HS-5 (cell line): ENCODE data around the gene DPH7.
"Not testable (repeated sequence)": the region's sequence is repeated elsewhere in the genome, so short reads cannot be mapped to it uniquely, and the experiment has no call there.

Source experiments
- DNase-seq: peaks from one replicate; pipeline ENCODE4 v3.0.0-alpha.2; 2012; ENCODE audit warnings: low read depth

Gene DPH7

GRCh38 chr9:137580209-137580953, 1.7 kb upstream of the DPH7 start:
- DNase-seq, result no peak

- DNase-seq, result no peak
Measured at GRCh38 chr9:137579259-137579604, 507 bp upstream of the DPH7 start.

DNA sequence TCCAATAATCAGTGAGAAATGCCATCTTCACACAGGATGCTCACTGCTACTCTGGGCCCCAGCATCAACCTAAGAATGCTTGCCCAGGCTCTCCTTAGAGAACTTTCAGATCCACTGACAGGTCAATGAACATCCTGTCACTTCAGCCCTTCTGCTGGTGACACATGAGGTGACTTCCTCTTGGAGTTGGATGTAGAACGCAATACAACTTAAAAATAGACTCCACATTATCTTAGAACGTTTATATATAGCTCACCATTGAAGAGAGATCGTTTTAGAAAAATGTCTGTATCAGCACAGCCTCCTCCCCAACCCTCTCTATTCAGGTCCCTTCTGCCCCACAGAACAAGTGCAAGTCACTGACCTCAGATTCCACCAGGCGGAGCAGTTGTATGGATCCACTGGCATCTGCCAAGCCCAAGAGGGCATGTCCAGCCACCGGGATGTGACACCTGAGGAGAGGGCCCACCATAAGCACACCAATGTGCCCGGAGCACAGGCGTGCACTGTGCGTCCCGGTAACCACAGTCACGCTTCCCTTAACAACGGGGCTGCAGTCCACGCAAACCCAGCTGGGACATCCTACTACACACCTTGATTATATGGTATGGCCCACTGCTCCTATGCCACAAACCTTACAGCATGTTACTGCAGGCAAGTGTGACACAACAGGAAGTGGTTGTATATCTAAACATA, 2.9 kb downstream of the DPH7 start:
- DNase-seq, result no peak

DNA sequence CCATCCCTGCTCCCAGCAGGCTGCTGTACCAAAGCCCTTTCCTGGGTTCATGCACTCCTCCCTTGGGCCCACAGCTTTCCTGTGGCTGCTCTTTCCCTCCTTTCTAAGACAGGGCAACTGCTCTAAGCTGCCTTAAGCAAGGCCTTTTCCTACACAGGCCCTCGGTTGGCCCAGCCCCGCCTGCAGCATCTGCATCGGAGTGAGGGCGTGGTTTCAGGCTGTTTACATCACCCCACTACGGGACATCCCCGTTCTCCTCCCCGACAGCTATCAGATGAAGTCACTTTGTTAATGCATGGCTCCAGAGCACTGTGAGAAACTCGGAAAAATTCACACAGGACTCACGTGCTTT, 3.4 kb downstream of the DPH7 start:
- no peak for DNase-seq

GRCh38 chr9:137574192-137574591, 4.5 kb downstream of the DPH7 start:
- no peak for DNase-seq

DNA sequence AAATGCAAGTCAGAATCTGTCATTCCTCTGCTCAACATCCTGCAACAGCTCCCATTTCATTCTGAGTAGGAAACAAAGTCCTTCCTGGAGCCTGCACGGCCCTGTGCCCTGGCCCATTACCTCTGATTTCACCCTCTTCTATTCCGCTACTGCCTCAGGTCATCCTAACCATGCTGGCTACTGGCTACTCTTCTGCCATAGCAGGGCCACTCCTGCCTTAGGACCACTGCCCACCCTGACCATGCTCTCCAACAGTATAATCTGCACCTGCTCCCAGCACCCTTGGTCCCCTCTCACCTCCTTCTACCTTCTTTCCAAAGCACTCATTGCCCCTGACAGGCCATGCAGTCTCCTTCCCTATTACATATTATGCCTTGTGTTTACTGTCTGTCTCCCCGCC, 8.2 kb downstream of the DPH7 start:
- no peak for DNase-seq

- DNase-seq, result no peak
Measured at GRCh38 chr9:137569609-137570203, 9.0 kb downstream of the DPH7 start.

DNA sequence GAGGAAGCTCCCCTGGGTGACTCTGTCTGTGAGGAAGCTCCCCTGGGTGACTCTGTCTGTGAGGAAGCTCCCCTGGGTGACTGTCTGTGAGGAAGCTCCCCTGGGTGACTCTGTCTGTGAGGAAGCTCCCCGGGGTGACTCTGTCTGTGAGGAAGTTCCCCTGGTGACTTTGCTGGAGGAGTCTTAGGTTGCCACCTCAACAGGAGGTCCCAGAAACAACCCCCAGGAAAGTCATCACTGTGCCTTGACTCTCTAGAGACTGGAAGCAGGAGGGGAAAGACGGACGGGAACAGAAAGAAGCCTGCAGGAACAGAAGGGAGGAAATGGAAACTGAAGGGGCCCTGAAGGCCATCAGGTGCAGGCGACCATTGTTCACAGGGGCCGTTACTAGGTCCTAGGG, 10.3 kb downstream of the DPH7 start:
- not testable (repeated sequence) for DNase-seq

GRCh38 chr9:137564817-137565411, 13.8 kb downstream of the DPH7 start:
- no peak for DNase-seq

- no peak for DNase-seq
Measured at GRCh38 chr9:137564134-137564533, 14.6 kb downstream of the DPH7 start.

DNA sequence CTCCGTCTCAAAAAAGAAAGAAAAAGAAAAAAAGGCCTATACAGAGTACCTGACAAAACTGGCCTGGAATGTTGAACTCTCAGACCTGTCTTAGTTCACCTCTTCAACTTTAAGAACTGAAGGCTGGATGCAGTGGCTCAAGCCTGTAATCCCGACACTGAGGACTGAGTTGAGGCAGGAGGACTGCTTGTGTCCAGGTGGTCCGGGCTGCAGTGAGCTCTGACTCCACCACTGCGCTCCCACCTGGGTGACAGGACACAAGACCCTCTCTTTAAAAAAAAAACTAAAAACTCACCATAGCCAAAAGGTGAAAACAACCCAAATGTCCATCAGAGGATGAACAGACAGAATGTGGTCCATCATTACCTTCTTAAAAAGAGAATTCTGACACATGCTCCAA, 20.6 kb downstream of the DPH7 start:
- DNase-seq, result no peak

DNA sequence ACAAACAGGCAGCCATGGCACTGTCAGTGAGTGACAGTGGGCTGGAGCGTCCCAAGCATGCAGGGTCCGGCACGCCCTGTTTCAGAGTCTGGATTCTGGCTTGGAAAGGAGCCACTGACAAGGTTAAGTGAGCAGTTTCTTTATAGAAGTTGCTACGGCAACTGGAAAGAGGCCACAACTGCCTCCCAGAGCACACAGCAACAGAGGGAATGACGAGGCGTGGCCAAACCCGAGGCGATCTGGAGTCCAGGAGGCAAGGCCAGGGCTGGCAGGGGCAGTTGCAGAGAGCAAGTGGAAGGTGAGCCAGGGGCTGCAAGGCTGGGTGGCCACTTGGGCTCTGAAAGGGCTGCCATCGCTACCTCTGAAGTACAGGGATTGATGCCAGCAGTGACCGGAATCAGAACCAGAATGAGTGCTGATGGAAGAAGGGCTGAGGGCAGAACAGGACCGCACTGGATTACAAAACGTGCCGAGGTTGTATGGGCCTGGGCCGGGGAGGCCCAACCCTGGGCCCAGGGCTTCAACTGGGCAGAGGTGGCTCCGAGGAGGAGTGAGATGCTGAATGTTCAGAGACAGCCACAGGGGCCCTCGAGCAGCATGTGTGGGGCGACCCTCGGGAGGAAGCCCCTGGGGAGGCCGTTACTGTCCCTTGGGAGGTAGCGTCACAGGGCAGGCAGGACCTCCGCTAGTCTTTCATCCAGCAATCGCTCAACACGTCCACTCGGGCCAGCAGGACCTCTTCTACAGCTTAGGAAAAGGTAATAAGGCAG, 22.5 kb downstream of the DPH7 start:
- no peak for DNase-seq

- no peak for DNase-seq
Measured at GRCh38 chr9:137555179-137555578, 23.5 kb downstream of the DPH7 start.

- no peak for DNase-seq
Measured at GRCh38 chr9:137554349-137554748, 24.4 kb downstream of the DPH7 start.

DNA sequence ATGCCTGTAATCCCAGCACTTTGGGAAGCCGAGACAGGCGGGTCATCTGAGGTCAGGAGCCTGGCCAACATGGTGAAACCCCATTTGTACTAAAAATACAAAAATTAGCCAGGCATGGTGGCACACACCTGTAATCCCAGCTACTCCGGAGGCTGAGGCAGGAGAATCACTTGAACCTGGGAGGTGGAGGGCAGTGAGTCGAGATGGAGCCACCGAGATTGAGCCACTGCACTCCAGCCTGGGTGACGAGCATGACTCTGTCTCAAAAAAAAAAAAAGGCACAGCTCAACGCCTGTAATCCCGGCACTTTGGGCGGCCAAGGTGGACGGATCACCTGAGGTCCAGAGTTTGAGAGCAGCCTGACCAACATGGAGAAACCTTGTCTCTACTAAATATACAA, 25.1 kb downstream of the DPH7 start:
- DNase-seq, result not testable (repeated sequence)

DNA sequence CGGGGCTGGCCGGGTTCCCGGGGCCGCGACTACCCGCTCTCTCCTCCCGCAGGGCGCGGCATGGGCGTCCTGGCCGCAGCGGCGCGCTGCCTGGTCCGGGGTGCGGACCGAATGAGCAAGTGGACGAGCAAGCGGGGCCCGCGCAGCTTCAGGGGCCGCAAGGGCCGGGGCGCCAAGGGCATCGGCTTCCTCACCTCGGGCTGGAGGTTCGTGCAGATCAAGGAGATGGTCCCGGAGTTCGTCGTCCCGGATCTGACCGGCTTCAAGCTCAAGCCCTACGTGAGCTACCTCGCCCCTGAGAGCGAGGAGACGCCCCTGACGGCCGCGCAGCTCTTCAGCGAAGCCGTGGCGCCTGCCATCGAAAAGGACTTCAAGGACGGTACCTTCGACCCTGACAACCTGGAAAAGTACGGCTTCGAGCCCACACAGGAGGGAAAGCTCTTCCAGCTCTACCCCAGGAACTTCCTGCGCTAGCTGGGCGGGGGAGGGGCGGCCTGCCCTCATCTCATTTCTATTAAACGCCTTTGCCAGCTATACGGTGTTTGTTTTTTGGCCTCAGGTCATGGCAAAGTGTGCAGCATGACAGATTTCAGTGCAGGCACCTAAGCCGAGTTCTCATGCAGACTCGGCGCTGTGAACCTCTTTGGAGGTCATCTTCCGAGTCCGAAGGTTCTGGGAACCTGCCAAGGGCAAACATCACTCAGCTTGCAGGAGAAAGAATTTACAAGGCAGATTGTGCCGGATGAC, 26.5 kb downstream of the DPH7 start:
- DNase-seq, result no peak

DNA sequence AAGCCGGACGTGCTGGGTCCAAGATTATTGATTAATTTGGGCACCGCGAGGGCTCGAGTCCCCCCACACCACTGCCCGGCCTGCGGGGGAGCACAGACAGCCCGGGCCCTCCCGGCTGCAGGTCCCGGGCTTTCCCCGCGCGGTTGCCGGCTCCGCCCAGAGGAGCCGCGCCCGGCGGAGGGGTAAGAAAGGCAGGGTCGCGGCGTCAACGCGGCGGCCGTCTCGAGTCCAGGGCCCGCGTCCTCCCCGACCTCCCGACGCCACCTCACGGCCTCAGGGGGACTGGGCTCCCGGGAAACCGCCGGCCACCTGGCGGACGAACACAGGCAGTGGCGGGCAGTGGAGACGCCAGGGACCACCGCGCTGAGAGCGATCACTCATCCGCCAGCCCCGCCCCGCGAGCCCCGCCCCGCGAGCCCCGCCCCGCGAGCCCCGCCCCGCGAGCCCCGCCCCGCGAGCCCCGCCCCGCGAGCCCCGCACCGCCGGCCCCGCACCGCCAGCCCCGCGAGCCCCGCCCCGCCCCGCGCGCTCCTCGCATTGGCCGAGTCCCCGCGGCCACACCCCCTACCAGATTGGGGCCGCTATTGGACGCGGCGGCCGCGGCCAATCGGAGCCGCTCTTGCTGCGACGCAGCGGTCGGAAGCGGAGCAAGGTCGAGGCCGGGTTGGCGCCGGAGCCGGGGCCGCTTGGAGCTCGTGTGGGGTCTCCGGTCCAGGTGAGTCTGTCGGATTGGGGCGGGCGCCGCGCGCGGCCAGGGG, 27.3 kb downstream of the DPH7 start, which contains the start of gene MRPL41:
Gene MRPL41, plus strand, starts transcription at position 616 of the 758 bp plus-strand sequence. CDS start 203 bp downstream, outside the sequence.
- DNase-seq, result peak; percentile 37

DNA sequence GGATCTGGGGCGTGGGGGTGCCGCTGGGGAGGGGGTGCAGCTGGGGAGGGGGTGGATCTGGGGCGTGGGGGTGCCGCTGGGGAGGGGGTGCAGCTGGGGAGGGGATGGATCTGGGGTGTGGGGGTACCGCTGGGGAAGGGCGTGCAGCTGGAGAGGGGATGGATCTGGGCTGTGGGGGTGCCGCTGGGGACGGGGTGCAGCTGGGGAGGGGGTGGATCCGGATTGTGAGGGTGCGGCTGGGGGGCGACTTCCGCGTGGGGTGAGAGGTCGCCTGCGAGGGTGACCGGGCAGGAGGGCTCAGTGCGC, 27.8 kb downstream of the DPH7 start:
- not testable (repeated sequence) for DNase-seq

DNA sequence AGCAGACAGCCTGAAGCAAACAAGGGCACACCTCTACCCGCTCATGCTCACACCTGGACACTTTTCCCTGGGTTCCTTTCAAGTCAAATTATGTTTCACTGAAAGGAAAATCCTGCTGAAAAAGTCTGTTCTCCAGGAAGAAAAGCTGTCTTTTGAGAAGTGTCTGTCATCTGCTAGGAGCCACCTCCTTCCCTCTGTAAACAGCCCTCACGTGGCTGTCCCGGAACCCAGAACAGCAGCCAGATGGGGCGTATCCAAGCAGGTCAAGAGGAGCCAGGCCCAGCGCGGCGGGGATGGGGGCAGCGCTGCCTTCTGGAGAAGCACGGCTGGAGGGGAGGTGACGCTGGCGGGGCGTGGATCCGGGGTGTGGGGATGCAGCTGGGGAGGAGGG, 28.5 kb downstream of the DPH7 start, which contains the start of gene PNPLA7:
Gene PNPLA7, minus strand, starts transcription at position 172 of the 391 bp plus-strand sequence. CDS start 205 bp downstream, outside the sequence.
- DNase-seq, result no peak

- no peak for DNase-seq
Measured at GRCh38 chr9:137547687-137548543, 30.8 kb downstream of the DPH7 start.
